ENCODE data around the gene ADAMTS18. TPM values are rescaled to one million over a fixed set of nuclear protein-coding genes. Genes with fewer than 3 reads are reported as not detected.
"Not testable (repeated sequence)": the region's sequence is repeated elsewhere in the genome, so short reads cannot be mapped to it uniquely, and the experiment has no call there.

The ADAMTS18 gene
- total RNA-seq, 6 experiments from 2014 or later = not detected

- H3K27ac Mint-ChIP-seq = no peak overlapping the region
- TF ChIP-seq CTCF (IDR thresholded peaks at IDR 0.05) = no peak
- no peaks in the 10 kb centered on the region for H3K27me3 Mint-ChIP-seq (ENCODE audit: insufficient read depth)
- no peak overlapping the region for H3K4me3 Mint-ChIP-seq
- no peak for DNase-seq
- H3K9me3 Mint-ChIP-seq = peaks cover 16% of the 10 kb centered on the region
- H3K4me1 Mint-ChIP-seq (ENCODE audit: low read depth) = no peaks in the 10 kb centered on the region
- H3K36me3 Mint-ChIP-seq (ENCODE audit: low read depth) = no peaks in the 10 kb centered on the region
Measured at GRCh38 chr16:77276661-77277060, 158.2 kb downstream of the ADAMTS18 start.

- H3K27ac Mint-ChIP-seq; H3K36me3 Mint-ChIP-seq (ENCODE audit: low read depth); H3K27me3 Mint-ChIP-seq (ENCODE audit: insufficient read depth); H3K4me3 Mint-ChIP-seq; H3K4me1 Mint-ChIP-seq (ENCODE audit: low read depth); DNase-seq: not testable (repeated sequence)
- peaks cover 22% of the 10 kb centered on the region for H3K9me3 Mint-ChIP-seq
Measured at GRCh38 chr16:77275303-77275702, 159.5 kb downstream of the ADAMTS18 start.

GRCh38 chr16:77273815-77274214 is 161.0 kb downstream of the ADAMTS18 start:
- H3K27me3 Mint-ChIP-seq (ENCODE audit: insufficient read depth) = no peaks in the 10 kb centered on the region
- H3K4me3 Mint-ChIP-seq = no peak overlapping the region
- H3K36me3 Mint-ChIP-seq (ENCODE audit: low read depth) = no peaks in the 10 kb centered on the region
- no peak for TF ChIP-seq CTCF (IDR thresholded peaks at IDR 0.05)
- no peak for DNase-seq
- no peak overlapping the region for H3K27ac Mint-ChIP-seq
- H3K9me3 Mint-ChIP-seq = peaks cover 27% of the 10 kb centered on the region
- no peaks in the 10 kb centered on the region for H3K4me1 Mint-ChIP-seq (ENCODE audit: low read depth)

DNA sequence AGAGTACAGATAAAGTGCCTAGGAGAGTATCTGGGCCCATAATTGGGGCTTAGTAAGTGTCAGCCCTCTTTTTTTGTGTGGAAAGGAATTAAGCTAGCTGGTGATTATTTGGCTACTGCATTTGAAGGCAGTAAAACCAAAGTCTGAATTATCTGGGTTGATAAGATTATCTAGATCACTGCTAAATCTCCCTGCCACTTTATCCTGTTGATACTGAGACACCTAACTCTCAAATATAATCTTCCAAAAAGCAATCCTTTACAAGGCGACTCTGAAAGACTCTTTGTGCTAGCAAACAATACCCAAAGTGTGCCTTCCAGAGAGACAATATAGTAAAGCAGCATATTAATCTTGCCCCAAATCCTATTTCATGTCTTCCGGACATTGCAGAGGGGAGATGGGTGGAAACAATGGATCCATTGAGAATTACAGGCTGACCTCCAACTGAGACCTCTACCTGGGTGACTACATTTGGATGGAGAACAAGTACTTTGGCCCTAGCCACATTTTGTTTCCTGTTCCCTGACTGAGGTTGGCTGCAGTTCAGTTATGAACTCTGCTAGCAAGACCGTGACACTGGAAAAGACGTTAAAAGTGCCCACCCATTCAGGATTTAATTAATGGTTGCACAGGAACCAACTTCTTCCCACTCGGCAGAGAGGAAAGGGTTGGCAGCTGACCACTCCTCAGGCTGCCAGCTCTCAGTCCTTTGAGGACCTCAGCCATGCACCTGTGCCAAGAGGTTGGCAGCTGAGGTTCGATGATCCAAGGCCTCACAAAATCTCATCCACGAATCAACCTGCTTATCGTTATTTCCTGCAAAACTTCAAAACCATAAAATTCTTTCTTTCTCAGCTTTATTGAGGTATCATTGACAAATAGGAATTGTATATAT is 163.1 kb downstream of the ADAMTS18 start:
- no peak for DNase-seq
- Mint-ChIP-seq H3K36me3 (ENCODE audit: low read depth) (no peaks in the 10 kb centered on the region), H3K4me3 (no peak overlapping the region), H3K4me1 (ENCODE audit: low read depth) (no peaks in the 10 kb centered on the region), H3K9me3 (peaks cover 24% of the 10 kb centered on the region), H3K27me3 (ENCODE audit: insufficient read depth) (no peaks in the 10 kb centered on the region), H3K27ac (no peak overlapping the region)
- no peak for TF ChIP-seq CTCF (IDR thresholded peaks at IDR 0.05)

DNA sequence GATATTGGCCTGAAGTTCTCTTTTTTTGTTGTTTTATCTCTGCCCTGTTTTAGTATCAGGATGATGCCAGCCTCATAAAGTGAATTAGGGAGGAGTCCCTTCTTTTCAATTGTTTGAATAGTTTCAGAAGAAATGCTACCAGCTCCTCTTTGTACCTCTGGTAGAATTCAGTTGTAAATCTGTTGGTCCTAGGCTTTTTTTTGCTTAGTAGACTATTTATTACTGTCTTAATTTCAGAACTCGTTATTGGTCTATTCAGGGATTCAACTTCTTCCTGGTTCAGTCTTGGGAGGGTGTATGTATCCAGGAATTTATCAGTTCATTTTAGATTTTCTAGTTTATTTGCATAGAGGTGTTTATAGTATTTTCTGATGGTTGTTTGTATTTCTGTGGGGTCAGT is 168.6 kb downstream of the ADAMTS18 start:
- H3K4me1 Mint-ChIP-seq (ENCODE audit: low read depth); DNase-seq; H3K4me3 Mint-ChIP-seq; H3K36me3 Mint-ChIP-seq (ENCODE audit: low read depth); H3K27me3 Mint-ChIP-seq (ENCODE audit: insufficient read depth); H3K27ac Mint-ChIP-seq: not testable (repeated sequence)
- H3K9me3 Mint-ChIP-seq = peaks cover 34% of the 10 kb centered on the region

- H3K9me3 Mint-ChIP-seq = peaks cover 36% of the 10 kb centered on the region
- H3K36me3 Mint-ChIP-seq (ENCODE audit: low read depth) = no peaks in the 10 kb centered on the region
- H3K27ac Mint-ChIP-seq = no peak overlapping the region
- no peaks in the 10 kb centered on the region for H3K4me1 Mint-ChIP-seq (ENCODE audit: low read depth)
- no peak overlapping the region for H3K4me3 Mint-ChIP-seq
- no peak for TF ChIP-seq CTCF (IDR thresholded peaks at IDR 0.05)
- H3K27me3 Mint-ChIP-seq (ENCODE audit: insufficient read depth) = no peaks in the 10 kb centered on the region
- DNase-seq = no peak
Measured at GRCh38 chr16:77262971-77263370, 171.9 kb downstream of the ADAMTS18 start.
